Colon (tissue), 2 donors: ENCODE measurements around the gene AZGP1.
"Not testable (repeated sequence)": the region's sequence is repeated elsewhere in the genome, so short reads cannot be mapped to it uniquely, and the experiment has no call there.

ENCODE experiments used
- FAIRE-seq: peaks from 2 replicates; lab custom pipeline; 2012; peaks lifted over from hg19 to GRCh38; lab: Jason Lieb, UNC
- donor health status: control.
- donor health status: control.

Gene AZGP1

GRCh38 chr7:99997545-99998137 is 21.8 kb upstream of the AZGP1 start:
- no peak for FAIRE-seq

DNA sequence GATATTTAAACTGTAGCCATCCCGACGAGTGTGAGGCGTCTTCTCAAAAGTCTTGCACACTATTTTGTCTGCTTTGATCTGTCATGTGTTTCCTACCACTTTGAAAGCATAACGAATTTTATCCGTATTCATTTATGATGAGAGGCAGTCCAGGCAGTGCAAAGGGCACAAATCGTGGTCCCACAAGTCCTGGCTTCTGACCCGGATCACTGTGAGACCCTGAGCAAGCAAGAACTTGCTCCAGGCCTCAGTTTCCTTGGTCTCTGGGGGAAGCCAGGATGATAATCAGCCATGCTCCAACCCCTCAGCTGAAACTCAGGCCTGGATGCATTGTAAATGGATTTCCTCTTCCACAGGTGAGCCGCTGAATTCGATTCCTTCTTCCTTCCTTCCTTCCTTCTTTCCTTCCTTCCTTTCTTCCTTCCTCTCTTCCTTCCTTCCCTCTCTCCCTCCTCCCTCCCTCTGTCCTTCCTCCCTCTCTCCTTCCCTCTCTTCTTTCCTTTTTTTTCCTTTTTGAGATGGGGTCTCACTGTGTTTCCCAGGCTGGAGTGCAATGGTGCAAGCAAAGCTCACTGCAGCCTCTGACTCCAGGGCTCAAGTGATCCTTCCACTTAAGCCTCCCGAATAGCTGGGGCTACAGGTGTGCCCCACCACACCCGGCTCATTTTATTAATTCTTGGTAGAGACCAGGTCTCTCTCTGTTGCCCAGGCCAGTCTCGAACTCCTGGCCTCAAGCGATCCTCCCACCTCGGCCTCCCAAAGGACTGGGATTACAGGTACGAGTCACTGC is 21.1 kb upstream of the AZGP1 start:
- FAIRE-seq: no peak

DNA sequence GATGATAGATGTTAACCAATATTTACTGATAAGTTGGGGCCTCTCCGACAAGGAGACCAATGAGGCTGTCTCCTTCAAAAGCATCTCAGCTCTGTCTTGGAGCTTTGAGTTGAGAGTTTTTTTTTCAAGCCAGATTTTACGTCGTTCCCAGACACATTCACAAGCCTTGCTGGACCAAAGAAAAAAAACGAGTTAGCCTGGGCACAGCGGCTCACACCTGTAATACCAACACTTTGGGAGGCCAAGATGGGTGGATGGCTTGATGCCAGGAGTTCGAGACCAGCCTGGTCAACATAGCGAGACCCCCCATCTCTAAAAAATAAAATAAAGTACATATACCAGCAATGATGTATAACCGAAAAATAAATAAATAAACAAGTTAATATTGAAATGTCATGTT is 19.0 kb upstream of the AZGP1 start:
- FAIRE-seq: no peak

- no peak for FAIRE-seq
These were observed 16.7 kb upstream of the AZGP1 start for GRCh38 chr7:99992330-99993038.

DNA sequence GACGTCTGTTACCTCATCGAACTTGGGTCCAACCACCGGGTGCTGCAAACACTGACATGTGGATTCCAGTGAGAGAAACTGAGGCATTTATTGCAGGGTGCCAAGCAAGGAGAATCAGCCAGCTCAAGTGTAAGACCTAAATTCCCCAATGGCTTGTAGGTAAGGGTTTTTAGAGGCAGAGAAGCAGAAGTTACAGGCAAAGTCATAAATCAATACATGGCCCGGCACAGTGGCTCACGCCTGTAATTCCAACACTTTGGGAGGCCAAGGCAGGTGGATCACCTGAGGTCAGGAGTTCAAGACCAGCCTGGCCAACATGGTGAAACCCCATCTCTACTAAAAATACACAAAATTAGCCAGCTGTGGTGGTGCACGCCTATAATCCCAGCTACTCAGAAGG is 15.7 kb upstream of the AZGP1 start:
- not testable (repeated sequence) for FAIRE-seq

DNA sequence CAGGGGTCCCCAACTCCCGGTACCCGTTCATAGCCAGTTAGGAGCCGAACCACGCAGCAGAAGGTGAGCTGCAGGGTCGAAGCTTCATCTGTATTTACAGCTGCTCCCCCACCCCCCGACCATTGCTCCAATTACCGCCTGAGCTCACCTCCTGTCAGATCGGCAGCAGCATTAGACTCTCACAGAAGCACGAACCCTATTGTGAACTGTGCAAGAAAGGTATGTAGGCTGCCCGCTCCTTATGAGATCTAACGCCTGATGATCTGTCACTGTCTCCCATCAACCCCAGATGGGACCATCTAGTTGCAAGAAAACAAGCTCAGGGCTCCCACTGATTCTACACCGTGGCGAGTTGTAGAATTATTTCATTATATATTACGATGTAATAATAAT is 14.6 kb upstream of the AZGP1 start:
- FAIRE-seq: no peak

DNA sequence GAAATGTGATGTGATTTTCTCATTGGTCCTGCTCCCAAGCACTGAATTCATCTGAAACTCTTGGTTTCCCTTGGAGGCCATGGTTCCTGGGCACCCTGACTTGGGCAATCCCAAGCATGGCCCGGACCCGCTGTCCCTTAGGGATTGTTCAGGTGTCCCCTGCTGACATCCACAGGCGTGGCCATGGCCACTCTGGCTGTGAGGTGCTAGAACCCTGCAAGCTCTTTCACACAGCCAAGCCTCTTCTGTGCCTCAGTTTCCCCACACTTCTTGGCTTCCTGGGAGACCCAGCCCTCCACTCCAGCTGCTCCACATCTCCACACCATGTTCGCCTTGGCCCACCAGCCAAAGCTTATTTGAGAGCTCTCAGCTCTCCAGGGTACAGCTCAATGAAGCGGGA is 12.0 kb upstream of the AZGP1 start:
- FAIRE-seq: no peak

GRCh38 chr7:99987306-99987705 is 11.5 kb upstream of the AZGP1 start:
- not testable (repeated sequence) for FAIRE-seq

GRCh38 chr7:99984593-99984992 is 8.8 kb upstream of the AZGP1 start:
- FAIRE-seq: no peak

DNA sequence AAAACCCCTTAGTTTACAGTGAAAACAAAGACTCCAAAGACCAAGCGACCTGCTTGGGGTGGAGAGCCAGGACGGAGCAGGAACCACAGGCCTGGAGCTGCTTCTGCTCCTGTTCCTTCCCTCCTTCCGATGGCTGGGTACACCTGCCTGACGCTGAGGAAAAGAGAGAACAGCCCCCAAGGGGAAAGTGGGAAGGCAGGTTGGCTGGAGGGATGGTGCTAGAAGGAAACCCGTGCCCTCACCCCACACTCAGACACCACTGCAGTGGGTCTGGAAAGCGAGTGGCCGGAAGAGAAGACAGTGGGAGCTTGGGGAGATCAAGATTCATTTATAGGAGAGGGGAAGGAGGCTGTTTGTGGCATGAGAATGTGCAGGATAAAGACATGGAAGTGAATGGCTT is 5.2 kb upstream of the AZGP1 start:
- not testable (repeated sequence) for FAIRE-seq

DNA sequence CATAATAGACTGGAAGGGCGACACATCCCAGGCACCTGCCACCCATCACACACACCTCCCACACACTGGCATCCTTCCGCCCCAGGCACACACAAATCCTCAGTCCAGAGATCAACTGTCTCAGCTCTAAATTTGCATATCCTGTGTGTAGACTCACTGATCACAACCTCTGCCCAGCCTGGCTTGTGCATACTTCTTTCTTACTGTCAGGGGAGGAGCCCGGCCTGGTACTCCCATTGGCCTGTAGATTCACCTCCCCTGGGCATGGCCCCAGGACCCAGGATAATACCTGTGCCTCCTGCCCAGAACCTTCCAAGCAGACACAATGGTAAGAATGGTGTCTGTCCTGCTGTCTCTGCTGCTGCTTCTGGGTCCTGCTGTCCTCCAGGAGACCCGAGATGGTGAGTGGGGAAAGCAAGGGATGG is 4.6 kb upstream of the AZGP1 start:
- not testable (repeated sequence) for FAIRE-seq

- not testable (repeated sequence) for FAIRE-seq
These were observed 4.0 kb upstream of the AZGP1 start for GRCh38 chr7:99979814-99980225.

DNA sequence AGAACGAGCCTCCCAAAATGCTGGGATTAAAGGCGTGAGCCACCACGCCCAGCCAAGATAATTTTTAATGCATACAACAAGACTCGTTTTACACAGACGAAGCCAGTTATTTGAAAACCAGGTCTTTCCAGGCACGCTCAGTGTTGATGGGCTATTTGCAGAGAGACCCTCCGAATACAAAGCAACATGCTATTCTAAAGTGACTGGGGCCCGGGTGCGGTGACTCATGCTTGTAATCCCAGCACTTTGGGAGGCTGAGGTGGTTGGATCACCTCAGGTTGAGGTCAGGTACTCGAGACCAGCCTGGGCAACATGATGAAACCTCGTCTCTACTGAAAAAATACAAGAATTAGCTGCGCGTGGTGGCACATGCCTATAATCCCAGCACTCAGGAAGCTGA is 795 bp upstream of the AZGP1 start:
- FAIRE-seq: no peak

GRCh38 chr7:99974681-99975080 is 1.1 kb downstream of the AZGP1 start:
- no peak for FAIRE-seq

GRCh38 chr7:99973817-99974216 is 2.0 kb downstream of the AZGP1 start:
- not testable (repeated sequence) for FAIRE-seq

- FAIRE-seq: no peak
These were observed 4.6 kb downstream of the AZGP1 start for GRCh38 chr7:99971242-99971641.

- FAIRE-seq: not testable (repeated sequence)
These were observed 6.0 kb downstream of the AZGP1 start for GRCh38 chr7:99969813-99970212.

GRCh38 chr7:99969298-99969697 is 6.5 kb downstream of the AZGP1 start:
- FAIRE-seq: no peak

GRCh38 chr7:99958564-99959227 is 17.1 kb downstream of the AZGP1 start:
- no peak for FAIRE-seq

DNA sequence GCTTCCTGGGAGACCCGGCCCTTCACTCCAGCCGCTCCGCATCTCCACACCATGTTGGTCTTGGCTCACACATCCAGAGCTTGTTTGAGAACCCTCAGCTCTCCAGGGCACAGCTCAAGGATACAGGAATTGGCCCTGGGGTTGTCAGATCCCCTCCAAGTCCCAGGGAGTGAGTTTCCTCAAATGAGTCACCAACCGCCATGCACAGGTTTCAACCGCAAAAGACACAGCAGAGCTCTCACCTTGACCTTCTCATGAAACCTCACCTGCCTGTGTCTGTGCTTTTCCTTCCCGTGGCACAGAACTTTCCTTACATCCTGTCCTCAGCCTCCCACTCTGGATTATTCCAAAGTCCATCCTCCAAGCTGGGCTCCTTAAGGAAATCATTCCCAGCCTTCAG is 20.6 kb downstream of the AZGP1 start:
- FAIRE-seq: no peak

GRCh38 chr7:99954643-99955042 is 21.2 kb downstream of the AZGP1 start:
- not testable (repeated sequence) for FAIRE-seq

DNA sequence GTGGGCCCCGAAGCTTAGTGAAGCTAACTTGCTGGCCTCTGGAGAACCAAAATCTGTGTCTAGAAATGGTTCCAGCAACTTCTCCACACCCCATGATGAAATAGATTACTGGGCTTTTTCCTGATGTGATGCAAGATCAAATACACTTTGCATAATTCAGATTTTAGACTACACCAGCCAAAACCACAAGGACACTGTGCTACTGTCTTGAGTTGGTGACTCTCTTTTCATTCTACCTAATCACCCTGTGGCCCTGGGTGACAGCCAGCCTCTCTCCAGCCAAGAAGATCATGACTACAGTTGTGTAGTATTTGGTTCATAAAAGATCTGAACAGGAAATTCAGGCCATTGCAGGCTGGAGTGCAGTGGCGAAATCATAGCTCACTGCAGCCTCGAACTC is 22.2 kb downstream of the AZGP1 start:
- no peak for FAIRE-seq

DNA sequence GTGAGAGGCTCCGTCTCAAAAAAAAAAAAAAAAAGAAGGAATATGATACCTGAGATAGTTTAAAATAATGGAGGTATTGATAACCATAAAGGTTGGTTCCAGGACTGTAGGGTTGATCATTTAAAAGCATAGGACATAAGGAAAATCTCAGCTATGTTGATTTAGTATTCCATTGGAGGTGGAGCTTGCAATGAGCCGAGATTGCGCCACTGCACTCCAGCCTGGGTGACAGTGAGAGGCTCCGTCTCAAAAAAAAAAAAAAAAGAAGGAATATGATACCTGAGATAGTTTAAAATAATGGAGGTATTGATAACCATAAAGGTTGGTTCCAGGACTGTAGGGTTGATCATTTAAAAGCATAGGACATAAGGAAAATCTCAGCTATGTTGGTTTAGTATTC is 23.2 kb downstream of the AZGP1 start:
- not testable (repeated sequence) for FAIRE-seq
